GM12878 (cell line): ENCODE measurements around the gene ABTB1. TPM values are rescaled to one million over a fixed set of nuclear protein-coding genes. Genes with fewer than 3 reads are reported as not detected.

ENCODE experiments used
- ATAC-seq: fragments of 200-7000 bp; cut with Tn5 transposase; 3 replicates; pipeline ENCODE4 v1.9.1; 2020; ENCODE audit warnings: mild to moderate bottlenecking, moderate library complexity
- BruUV-seq: library from RNA; stranded (reverse); fragments of 400-500 nt; replicated peaks from 2 replicates; lab custom pipeline; 2021; lab: Mats Ljungman, UMichigan
- CTCF ChIA-PET: fragments of 300-600 bp; sonication (Branson Sonifier 250); formaldehyde crosslinking; extraction: SDS; loops from one replicate; lab custom pipeline; 2021; ENCODE audit warnings: inconsistent platforms; lab: Yijun Ruan, JAX
- POLR2A ChIA-PET: fragments of 350-600 bp; formaldehyde crosslinking; extraction: SDS; loops from one replicate; lab custom pipeline; 2021; ENCODE audit warnings: inconsistent platforms; lab: Charles Lee
- RAD21 ChIA-PET: fragments of 300-600 bp; sonication (Branson Sonifier 250); formaldehyde crosslinking; loops from one replicate; lab custom pipeline; 2023; ENCODE audit warnings: antibody characterized with exemption; ENCODE audit not compliant: unreplicated experiment; lab: Charles Lee
- SMC1A ChIA-PET: fragments of 300-600 bp; sonication (Branson Sonifier 250); formaldehyde crosslinking; loops from one replicate; lab custom pipeline; 2023; ENCODE audit not compliant: unreplicated experiment, uncharacterized antibody; lab: Charles Lee
- DNase-seq: peaks from one replicate; pipeline ENCODE4 v3.0.0-alpha.2; 2011; ENCODE audit warnings: low read depth, low spot score
- FAIRE-seq: peaks from 3 replicates; lab custom pipeline; 2011; peaks lifted over from hg19 to GRCh38; lab: Jason Lieb, UNC
- H2AFZ ChIP-seq: 2 replicates; pipeline ENCODE4 v1.6.0; 2011; ENCODE audit warnings: low read depth, low read length, control low read depth; ENCODE audit not compliant: control insufficient read depth
- H3K27ac ChIP-seq: 2 replicates; pipeline ENCODE4 v1.5.1; 2011; ENCODE audit warnings: control low read depth; ENCODE audit not compliant: control insufficient read depth, insufficient read depth
- H3K27me3 ChIP-seq, 2 experiments: replicated peaks in 1 of 2; 2 replicates each; pipeline versions ENCODE4 v1.6.0 to v1.6.1; 2011; ENCODE audit warnings: low read length in 1 of 2; ENCODE audit not compliant: control insufficient read depth in 2 of 2, insufficient read depth in 2 of 2
- H3K36me3 ChIP-seq, 2 experiments: 2 replicates each; pipeline ENCODE4 v1.5.1; 2011; ENCODE audit warnings: low read length in 1 of 2; ENCODE audit not compliant: control insufficient read depth in 2 of 2, insufficient read depth in 2 of 2
- H3K4me1 ChIP-seq: 2 replicates; pipeline ENCODE4 v1.6.1; 2011; ENCODE audit warnings: mild to moderate bottlenecking, low read length, moderate library complexity, mixed read lengths; ENCODE audit not compliant: control insufficient read depth, insufficient read depth
- H3K4me2 ChIP-seq: 2 replicates; pipeline ENCODE4 v1.6.0; 2011; ENCODE audit warnings: control low read depth; ENCODE audit not compliant: control insufficient read depth, insufficient read depth
- H3K4me3 ChIP-seq: fragments of 200-600 bp; sonication (generic); 2 replicates; pipeline ENCODE4 v1.5.1; 2016
- H3K79me2 ChIP-seq: 2 replicates; pipeline ENCODE4 v1.6.0; 2011; ENCODE audit warnings: low read length; ENCODE audit not compliant: control insufficient read depth, insufficient read depth
- H3K9ac ChIP-seq: 2 replicates; pipeline ENCODE4 v1.8.0; 2011; ENCODE audit warnings: low read length, control low read depth, mixed read lengths; ENCODE audit not compliant: control insufficient read depth, insufficient read depth
- H3K9me3 ChIP-seq: replicated peaks from 3 replicates; pipeline ENCODE4 v1.5.1; 2011; ENCODE audit warnings: mild to moderate bottlenecking, low read length; ENCODE audit not compliant: control insufficient read depth, insufficient read depth
- H4K20me1 ChIP-seq: 2 replicates; pipeline ENCODE4 v1.6.0; 2011; ENCODE audit not compliant: control insufficient read depth, insufficient read depth
- ATF7 ChIP-seq: fragments of 450-650 bp; IDR thresholded peaks from 2 replicates; pipeline ENCODE4 v1.6.1; 2016; ENCODE audit warnings: low read depth, mild to moderate bottlenecking
- CTCF ChIP-seq, 3 experiments: IDR thresholded peaks in 2 of 3; conservative IDR thresholded peaks in 1 of 3; 2 replicates each; pipeline ENCODE4 v1.5.1; 2011; ENCODE audit warnings: low read depth in 3 of 3, low read length in 3 of 3, mild to moderate bottlenecking in 3 of 3, control low read depth in 2 of 3, moderate library complexity in 2 of 3, inconsistent platforms in 1 of 3, mixed read lengths in 1 of 3; ENCODE audit not compliant: control insufficient read depth in 2 of 3, insufficient read depth in 1 of 3; ENCODE audit errors: extremely low read depth in 1 of 3
- EGR1 ChIP-seq, 2 experiments: IDR thresholded peaks; 1 replicate in 1 of 2; 2 replicates in 1 of 2; pipeline ENCODE4 v1.6.1; 2011 to 2012; ENCODE audit warnings: low read depth in 2 of 2, low read length in 2 of 2, borderline replicate concordance in 1 of 2, mild to moderate bottlenecking in 1 of 2, moderate library complexity in 1 of 2
- LARP7 ChIP-seq: fragments of 450-650 bp; IDR thresholded peaks from 2 replicates; pipeline ENCODE4 v1.6.1; 2017; ENCODE audit warnings: mild to moderate bottlenecking
- NR2F1 ChIP-seq: fragments of 450-650 bp; conservative IDR thresholded peaks from 2 replicates; pipeline ENCODE4 v1.6.1; 2017; ENCODE audit warnings: mild to moderate bottlenecking
- POLR2A ChIP-seq: IDR thresholded peaks from 2 replicates; pipeline ENCODE4 v1.6.1; 2011; ENCODE audit warnings: low read depth, mild to moderate bottlenecking, low read length
- RAD21 ChIP-seq: IDR thresholded peaks from 2 replicates; pipeline ENCODE4 v1.6.1; 2011; ENCODE audit warnings: mild to moderate bottlenecking, low read depth, low read length, moderate library complexity; ENCODE audit not compliant: insufficient read depth
- SMC3 ChIP-seq: IDR thresholded peaks from 2 replicates; pipeline ENCODE4 v1.6.1; 2011; ENCODE audit warnings: low read length, improper control_type of control experiment, borderline replicate concordance
- SP1 ChIP-seq: IDR thresholded peaks from one replicate; pipeline ENCODE4 v1.6.1; 2011; ENCODE audit warnings: low read depth, low read length
- SPI1 ChIP-seq: IDR thresholded peaks from 2 replicates; pipeline ENCODE4 v1.6.1; 2011; ENCODE audit warnings: low read depth, mild to moderate bottlenecking, low read length, moderate library complexity, borderline replicate concordance; ENCODE audit not compliant: insufficient read depth
- SUPT20H ChIP-seq: IDR thresholded peaks from 2 replicates; pipeline ENCODE4 v1.6.1; 2011; ENCODE audit warnings: low read depth, mild to moderate bottlenecking, low read length, moderate library complexity, borderline replicate concordance; ENCODE audit not compliant: control insufficient read depth
- ZBTB11 ChIP-seq: fragments of 450-650 bp; formaldehyde crosslinking; IDR thresholded peaks from 2 replicates; pipeline ENCODE4 v1.5.0; 2022; ENCODE audit warnings: mild to moderate bottlenecking, missing genetic modification characterization
- ZZZ3 ChIP-seq: IDR thresholded peaks from 2 replicates; pipeline ENCODE4 v1.6.1; 2011; ENCODE audit warnings: low read depth; ENCODE audit not compliant: control insufficient read depth, insufficient read length
- WGBS: methylation state at CpG from one replicate; pipeline ENCODE4 v1.1.6; 2016; ENCODE audit warnings: low lambda C conversion rate; ENCODE audit not compliant: insufficient replicate concordance, insufficient coverage; ENCODE audit errors: missing lambda C conversion rate; 5-methylcytosine and 5-hydroxymethylcytosine counted together
- in situ Hi-C: fragments of 300-500 bp; cut with MboI; formaldehyde crosslinking; loops from 9 replicates; pipeline ENCODE4 v1.14.3; 2018; ENCODE audit warnings: mixed read lengths
- intact Hi-C: fragments of 100-400 bp; cut with micrococcal nuclease; formaldehyde crosslinking; loops from one replicate; pipeline ENCODE4 v1.14.2; 2022; ENCODE audit not compliant: unreplicated experiment
- polyA plus RNA-seq, 11 experiments: library from polyadenylated mRNA; depleted of rRNA in 4 of 11; unstranded in 6 of 11; stranded (reverse) in 5 of 11; fragments of >200 nt; fragmentation: Nextera tagmentation in 4 of 11; fragmentation: Illumina TruSeq in 1 of 11; extraction: Ambion mirVana in 4 of 11; extraction: Trizol in 1 of 11; gene quantifications; 1 replicate in 1 of 11; 2 replicates in 10 of 11; pipeline versions ENCODE4 v1.2.1 to v1.2.3, GENCODE V29; 2011 to 2016; ENCODE audit warnings: inconsistent platforms in 2 of 11, missing spikeins in 2 of 11, low read depth in 1 of 11
- total RNA-seq, 4 experiments: library from RNA; depleted of rRNA in 3 of 4; stranded (reverse); fragments of >200 nt in 3 of 4; fragmentation: Illumina TruSeq in 1 of 4; extraction: Trizol in 1 of 4; gene quantifications; 2 replicates each; pipeline versions ENCODE4 v1.2.1 to v1.2.3, GENCODE V29; 2013 to 2021
- TF ChIP-seq, protein P1 (sequence below): IDR thresholded peaks from 2 replicates; pipeline ENCODE4 v1.6.1; 2012; ENCODE audit warnings: mild to moderate bottlenecking, low read depth, low read length

The ABTB1 gene
- total and polyA plus RNA-seq, 10 of the 15 experiments (the other 5 are each of a cell fraction or from before 2014, with no cell fraction given) = 0.11 to 10.2 (median 7.1) TPM

GRCh38 chr3:127690823-127691452 is 18.2 kb downstream of the ABTB1 start:
- H3K27ac ChIP-seq = no peak overlapping the region
- no peaks in the 10 kb centered on the region for H3K27me3 ChIP-seq
- H3K79me2 ChIP-seq = no peaks in the 10 kb centered on the region
- H3K9ac ChIP-seq = no peak overlapping the region
- no peak overlapping the region for H2AFZ ChIP-seq
- H3K4me1 ChIP-seq = no peaks in the 10 kb centered on the region
- peaks cover 18 to 31% of the 10 kb centered on the region in 2 experiments for H3K36me3 ChIP-seq
- no peaks in the 10 kb centered on the region for H4K20me1 ChIP-seq
- no peak overlapping the region for H3K4me3 ChIP-seq
- intact Hi-C loops = no loop called here
- ChIA-PET POLR2A (no interaction called here), CTCF (interaction anchor here (0.7 to 1.7 kb wide), 3 partner anchors 141 to 278 kb away, joined by 3 read pairs; no protein-coding TSS in a partner anchor), RAD21 (no interaction called here), SMC1A (interaction anchor here (1.0 kb wide), 1 partner anchor 59 kb away, joined by 5 read pairs; no protein-coding TSS in a partner anchor)
- DNase-seq = no peak
- no peak overlapping the region for H3K4me2 ChIP-seq
- ATAC-seq = peak; percentile 79
- BruUV-seq = no TSS peak
- H3K9me3 ChIP-seq = no peaks in the 10 kb centered on the region
- no peak for FAIRE-seq
- in situ Hi-C loops = no loop called here
- WGBS = 90% methylated on average over 4 of the region's 4 CpGs
- TF ChIP-seq ZBTB11 (CRISPR knock-in tag) = no peak
- peak; percentile 35; the same call in 1 of the 2 replicates for TF ChIP-seq SMC3
- TF ChIP-seq POLR2A = peak; percentile 32; the same call in 1 of the 2 replicates
- TF ChIP-seq RAD21 = peak; percentile 46
- no peak for TF ChIP-seq EGR1 (IDR thresholded peaks at IDR 0.05; ENCODE audit: borderline replicate concordance in 1 of 2, low read depth in 2 of 2, low read length in 2 of 2)
- TF ChIP-seq SPI1 = no peak
- TF ChIP-seq, protein P1, sequence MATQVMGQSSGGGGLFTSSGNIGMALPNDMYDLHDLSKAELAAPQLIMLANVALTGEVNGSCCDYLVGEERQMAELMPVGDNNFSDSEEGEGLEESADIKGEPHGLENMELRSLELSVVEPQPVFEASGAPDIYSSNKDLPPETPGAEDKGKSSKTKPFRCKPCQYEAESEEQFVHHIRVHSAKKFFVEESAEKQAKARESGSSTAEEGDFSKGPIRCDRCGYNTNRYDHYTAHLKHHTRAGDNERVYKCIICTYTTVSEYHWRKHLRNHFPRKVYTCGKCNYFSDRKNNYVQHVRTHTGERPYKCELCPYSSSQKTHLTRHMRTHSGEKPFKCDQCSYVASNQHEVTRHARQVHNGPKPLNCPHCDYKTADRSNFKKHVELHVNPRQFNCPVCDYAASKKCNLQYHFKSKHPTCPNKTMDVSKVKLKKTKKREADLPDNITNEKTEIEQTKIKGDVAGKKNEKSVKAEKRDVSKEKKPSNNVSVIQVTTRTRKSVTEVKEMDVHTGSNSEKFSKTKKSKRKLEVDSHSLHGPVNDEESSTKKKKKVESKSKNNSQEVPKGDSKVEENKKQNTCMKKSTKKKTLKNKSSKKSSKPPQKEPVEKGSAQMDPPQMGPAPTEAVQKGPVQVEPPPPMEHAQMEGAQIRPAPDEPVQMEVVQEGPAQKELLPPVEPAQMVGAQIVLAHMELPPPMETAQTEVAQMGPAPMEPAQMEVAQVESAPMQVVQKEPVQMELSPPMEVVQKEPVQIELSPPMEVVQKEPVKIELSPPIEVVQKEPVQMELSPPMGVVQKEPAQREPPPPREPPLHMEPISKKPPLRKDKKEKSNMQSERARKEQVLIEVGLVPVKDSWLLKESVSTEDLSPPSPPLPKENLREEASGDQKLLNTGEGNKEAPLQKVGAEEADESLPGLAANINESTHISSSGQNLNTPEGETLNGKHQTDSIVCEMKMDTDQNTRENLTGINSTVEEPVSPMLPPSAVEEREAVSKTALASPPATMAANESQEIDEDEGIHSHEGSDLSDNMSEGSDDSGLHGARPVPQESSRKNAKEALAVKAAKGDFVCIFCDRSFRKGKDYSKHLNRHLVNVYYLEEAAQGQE = no peak
- TF ChIP-seq CTCF (IDR thresholded peaks at IDR 0.05 in 2 of 3, conservative IDR thresholded peaks at IDR 0.05 in 1 of 3; ENCODE audit: control insufficient read depth in 2 of 3, extremely low read depth in 1 of 3, insufficient read depth in 1 of 3, low read depth in 3 of 3, low read length in 3 of 3) = peak in 2 of 3 experiments; percentile 38 to 45; a peak in 3 of 6 replicates
- TF ChIP-seq SP1 = no peak
- TF ChIP-seq ZZZ3 = no peak
- no peak for TF ChIP-seq ATF7
- no peak for TF ChIP-seq NR2F1
- no peak for TF ChIP-seq SUPT20H
- TF ChIP-seq LARP7 = no peak
